Panc1 (cell line): ENCODE results near the gene TMEM40. TPM values are rescaled to one million over a fixed set of nuclear protein-coding genes. Genes with fewer than 3 reads are reported as not detected.
"Not testable (repeated sequence)": the region's sequence is repeated elsewhere in the genome, so short reads cannot be mapped to it uniquely, and the experiment has no call there.

Experiments
- ATAC-seq: fragments of 200-7000 bp; cut with Tn5 transposase; 2 replicates; pipeline ENCODE4 v1.9.1; 2020; ENCODE audit warnings: mild to moderate bottlenecking, moderate library complexity
- BruUV-seq: library from RNA; stranded (reverse); fragments of 400-500 nt; replicated peaks from 2 replicates; lab custom pipeline; 2021; lab: Mats Ljungman, UMichigan
- CTCF ChIA-PET: fragments of 300-600 bp; sonication (Branson Sonifier 250); formaldehyde crosslinking; loops from one replicate; lab custom pipeline; 2022; ENCODE audit warnings: antibody characterized with exemption; lab: Charles Lee
- POLR2A ChIA-PET: fragments of 300-600 bp; sonication (Branson Sonifier 250); formaldehyde crosslinking; loops from one replicate; lab custom pipeline; 2022; ENCODE audit warnings: antibody characterized with exemption; lab: Charles Lee
- DNase-seq: peaks from one replicate; pipeline ENCODE4 v3.0.0-alpha.2; 2010; ENCODE audit warnings: low read depth, low spot score
- H3K27ac ChIP-seq: 2 replicates; pipeline ENCODE4 v1.5.1; 2011; ENCODE audit warnings: mild to moderate bottlenecking, low read length, inconsistent platforms
- H3K27me3 ChIP-seq: fragments of 200-500 bp; sonication (Bioruptor generic); 2 replicates; pipeline ENCODE4 v1.6.0; 2014; ENCODE audit warnings: low read length, inconsistent platforms; ENCODE audit not compliant: control insufficient read depth, insufficient read depth
- H3K36me3 ChIP-seq: fragments of 200-500 bp; sonication (Bioruptor generic); 2 replicates; pipeline ENCODE4 v1.5.1; 2014; ENCODE audit warnings: inconsistent platforms, mild to moderate bottlenecking, low read length, moderate library complexity; ENCODE audit not compliant: control insufficient read depth, insufficient read depth
- H3K4me1 ChIP-seq: 2 replicates; pipeline ENCODE4 v1.5.1; 2011; ENCODE audit warnings: inconsistent platforms, mild to moderate bottlenecking, low read length, moderate library complexity; ENCODE audit not compliant: control insufficient read depth, insufficient read depth
- H3K4me3 ChIP-seq, 2 experiments: 2 replicates each; pipeline ENCODE4 v1.5.1; 2011 to 2012; ENCODE audit warnings: low read depth in 2 of 2, low read length in 2 of 2, mild to moderate bottlenecking in 2 of 2, inconsistent platforms in 1 of 2, moderate library complexity in 1 of 2
- H3K9me3 ChIP-seq: fragments of 200-500 bp; sonication (Bioruptor generic); 2 replicates; pipeline ENCODE4 v1.5.1; 2014; ENCODE audit warnings: low read depth, mild to moderate bottlenecking, inconsistent platforms, low read length, moderate library complexity; ENCODE audit not compliant: control insufficient read depth, insufficient read depth
- CTCF ChIP-seq: fragments of 450-650 bp; IDR thresholded peaks from 2 replicates; pipeline ENCODE4 v1.5.1; 2017; ENCODE audit warnings: mild to moderate bottlenecking
- POLR2AphosphoS5 ChIP-seq: IDR thresholded peaks from 2 replicates; pipeline ENCODE4 v1.6.1; 2012; ENCODE audit warnings: mild to moderate bottlenecking, low read depth, low read length, moderate library complexity
- REST ChIP-seq, 2 experiments: IDR thresholded peaks; 2 replicates each; pipeline ENCODE4 v1.6.1; 2011 to 2012; ENCODE audit warnings: low read depth in 2 of 2, control low read depth in 1 of 2, low read length in 1 of 2, mild to moderate bottlenecking in 1 of 2, moderate library complexity in 1 of 2; ENCODE audit not compliant: insufficient read depth in 1 of 2
- SIN3A ChIP-seq: IDR thresholded peaks from 2 replicates; pipeline ENCODE4 v1.6.1; 2012; ENCODE audit warnings: low read depth, mild to moderate bottlenecking, low read length, moderate library complexity, borderline replicate concordance; ENCODE audit not compliant: insufficient read depth
- TCF7L2 ChIP-seq: IDR thresholded peaks from 2 replicates; pipeline ENCODE4 v1.6.1; 2011; ENCODE audit warnings: mild to moderate bottlenecking, low read depth, low read length, inconsistent platforms
- in situ Hi-C: cut with HindIII; loops from 2 replicates; pipeline ENCODE4 v1.10.0; 2016; ENCODE audit warnings: low sequenced_read_pairs, low pct_unique_long_range_greater_than_20kb
- intact Hi-C: fragments of 100-400 bp; cut with micrococcal nuclease; formaldehyde crosslinking; loops from one replicate; pipeline ENCODE4 v1.10.0; 2022; ENCODE audit not compliant: unreplicated experiment
- total RNA-seq: library from RNA; stranded (reverse); gene quantifications from one replicate; pipeline ENCODE4 v1.2.1, GENCODE V29; 2021; ENCODE audit not compliant: unreplicated experiment

Gene TMEM40
- total RNA-seq, 1 experiment from 2014 or later: 1.3 TPM

GRCh38 chr3:12787346-12787745 lies 28.3 kb upstream of the TMEM40 start:
- H3K4me1 ChIP-seq, H3K27me3 ChIP-seq, H3K9me3 ChIP-seq, ATAC-seq, CTCF ChIA-PET, H3K4me3 ChIP-seq, H3K27ac ChIP-seq, intact Hi-C loops, POLR2A ChIA-PET, DNase-seq, H3K36me3 ChIP-seq, in situ Hi-C loops, BruUV-seq: not testable (repeated sequence)

DNA sequence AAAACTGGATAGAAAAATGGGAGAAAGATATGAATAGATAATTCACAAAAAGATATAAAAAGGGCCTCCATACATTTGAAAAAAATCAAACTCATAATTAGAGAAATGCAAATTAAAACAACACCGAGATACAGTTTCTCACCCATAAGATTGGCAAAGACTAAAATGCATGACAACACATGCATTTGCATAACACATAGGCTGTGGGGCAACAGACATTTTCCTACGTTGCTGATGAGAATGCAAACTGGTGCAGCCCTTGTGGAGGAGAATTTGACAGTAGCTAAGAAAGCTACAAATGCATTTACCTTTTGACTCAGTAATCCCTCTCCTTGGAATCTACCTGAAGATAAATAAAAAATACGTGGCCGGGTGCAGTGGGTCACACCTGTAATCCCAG lies 26.0 kb upstream of the TMEM40 start:
- no peaks in the 10 kb centered on the region for H3K36me3 ChIP-seq
- no peak overlapping the region for H3K27ac ChIP-seq
- ATAC-seq: no peak
- CTCF ChIA-PET: no interaction called here
- H3K27me3 ChIP-seq: no peaks in the 10 kb centered on the region
- no peak for DNase-seq
- no peak for TF ChIP-seq SIN3A
- no peak for TF ChIP-seq POLR2AphosphoS5
- TF ChIP-seq TCF7L2: no peak
- TF ChIP-seq CTCF: no peak
- TF ChIP-seq REST (IDR thresholded peaks at IDR 0.05; ENCODE audit: insufficient read depth in 1 of 2, low read depth in 2 of 2, low read length in 1 of 2): no peak
- H3K4me1 ChIP-seq: no peaks in the 10 kb centered on the region
- intact Hi-C loops: no loop called here
- no TSS peak for BruUV-seq
- POLR2A ChIA-PET: no interaction called here
- H3K9me3 ChIP-seq: no peaks in the 10 kb centered on the region
- in situ Hi-C loops: no loop called here
- H3K4me3 ChIP-seq: no peak overlapping the region

DNA sequence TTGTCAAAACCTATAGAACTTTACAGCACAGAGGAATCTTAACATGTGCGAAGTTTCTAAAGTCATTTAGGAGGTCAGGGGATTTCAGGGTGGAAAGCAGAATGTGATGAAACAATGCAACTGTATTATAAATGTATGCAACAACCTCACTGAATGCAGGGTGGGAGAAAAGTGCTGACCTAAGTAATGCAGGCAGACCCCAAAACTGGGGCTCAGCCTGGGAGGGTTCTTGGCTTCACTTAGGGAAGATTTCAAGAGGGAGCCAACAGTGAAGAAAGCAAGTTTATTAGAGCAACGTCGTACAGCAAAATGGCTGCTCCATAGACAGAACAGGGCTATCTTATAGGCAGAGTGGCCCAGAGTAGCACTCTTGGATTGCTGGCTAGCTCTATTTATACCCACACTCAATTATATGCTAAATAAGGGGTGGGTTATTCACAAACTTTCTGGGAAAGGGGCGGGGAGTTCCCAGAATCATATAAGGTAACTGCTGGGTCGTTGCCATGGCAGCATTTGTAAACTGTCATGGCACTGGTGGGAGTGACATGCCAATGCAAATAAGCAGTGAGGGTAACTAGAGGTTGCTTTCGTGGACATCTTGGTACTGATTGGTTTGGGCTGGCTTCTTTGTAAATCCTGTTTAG lies 23.2 kb upstream of the TMEM40 start:
- CTCF ChIA-PET: no interaction called here
- intact Hi-C loops: no loop called here
- DNase-seq: no peak
- TF ChIP-seq REST (IDR thresholded peaks at IDR 0.05; ENCODE audit: insufficient read depth in 1 of 2, low read depth in 2 of 2, low read length in 1 of 2) (no peak), TCF7L2 (no peak), POLR2AphosphoS5 (no peak), CTCF (no peak), SIN3A (no peak)
- H3K4me1 ChIP-seq: no peaks in the 10 kb centered on the region
- H3K4me3 ChIP-seq: no peak overlapping the region
- no peak overlapping the region for H3K27ac ChIP-seq
- no peaks in the 10 kb centered on the region for H3K36me3 ChIP-seq
- ATAC-seq: no peak
- no peaks in the 10 kb centered on the region for H3K27me3 ChIP-seq
- H3K9me3 ChIP-seq: no peaks in the 10 kb centered on the region
- POLR2A ChIA-PET: no interaction called here
- BruUV-seq: no TSS peak
- in situ Hi-C loops: no loop called here
